Activated naive CD8-positive, alpha-beta T cell treated with anti-CD3 and anti-CD28 coated beads, Interleukin-2, amount 10 ng/mL, durations not matched to agents 7 days and 5 days (primary cell): ENCODE measurements around the gene DBH. TPM values are rescaled to one million over a fixed set of nuclear protein-coding genes. Genes with fewer than 3 reads are reported as not detected.

Experiments used
- ATAC-seq: fragments of 150-1000 bp; cut with Tn5 transposase; one replicate; pipeline ENCODE4 v1.10.0; 2021; ENCODE audit warnings: low read depth, moderate library complexity
- POLR2A ChIA-PET: fragments of 350-600 bp; sonication (Branson Sonifier 250); formaldehyde crosslinking; loops from one replicate; lab custom pipeline; 2021; ENCODE audit warnings: antibody characterized with exemption; lab: Charles Lee
- DNase-seq: peaks from one replicate; pipeline ENCODE4 v3.0.0; 2021
- H3K27ac Mint-ChIP-seq: one replicate; pipeline ENCODE4 v1.8.0; 2022; ENCODE audit warnings: mild to moderate bottlenecking, mixed read lengths
- H3K27me3 Mint-ChIP-seq: one replicate; pipeline ENCODE4 v1.8.0; 2022; ENCODE audit warnings: mild to moderate bottlenecking, moderate library complexity, mixed read lengths
- H3K36me3 Mint-ChIP-seq: one replicate; pipeline ENCODE4 v1.8.0; 2021; ENCODE audit warnings: mild to moderate bottlenecking, mixed read lengths
- H3K4me1 Mint-ChIP-seq: one replicate; pipeline ENCODE4 v1.8.0; 2021; ENCODE audit warnings: mixed read lengths
- H3K4me3 Mint-ChIP-seq: one replicate; pipeline ENCODE4 v1.8.0; 2022; ENCODE audit warnings: mild to moderate bottlenecking, moderate library complexity, mixed read lengths
- H3K9me3 Mint-ChIP-seq: one replicate; pipeline ENCODE4 v1.8.0; 2021; ENCODE audit warnings: mixed read lengths
- total RNA-seq, 2 experiments: library from RNA; stranded (reverse); gene quantifications; one replicate each; pipeline ENCODE4 v1.2.3, GENCODE V29; 2021

The DBH gene
- total RNA-seq, 2 experiments from 2014 or later = not detected

- Mint-ChIP-seq H3K9me3 (no peaks in the 10 kb centered on the region), H3K4me1 (peaks cover 9% of the 10 kb centered on the region), H3K4me3 (no peak overlapping the region), H3K36me3 (no peaks in the 10 kb centered on the region), H3K27me3 (peaks cover 3% of the 10 kb centered on the region), H3K27ac (no peak overlapping the region)
- POLR2A ChIA-PET = interaction anchor here (0.7 to 1.3 kb wide), 2 partner anchors 30 to 38 kb away, joined by 3 read pairs; no protein-coding TSS in a partner anchor
- ATAC-seq (no peak), DNase-seq (no peak)
Observed at GRCh38 chr9:133645021-133645765, 9.0 kb downstream of the DBH start.

- Mint-ChIP-seq H3K36me3 (no peaks in the 10 kb centered on the region), H3K4me3 (no peak overlapping the region), H3K9me3 (no peaks in the 10 kb centered on the region), H3K27ac (no peak overlapping the region), H3K27me3 (peaks cover 6% of the 10 kb centered on the region), H3K4me1 (peaks cover 9% of the 10 kb centered on the region)
- DNase-seq = no peak
- ATAC-seq = no peak
- POLR2A ChIA-PET = no interaction called here
Observed at GRCh38 chr9:133647148-133647547, 11.0 kb downstream of the DBH start.

DNA sequence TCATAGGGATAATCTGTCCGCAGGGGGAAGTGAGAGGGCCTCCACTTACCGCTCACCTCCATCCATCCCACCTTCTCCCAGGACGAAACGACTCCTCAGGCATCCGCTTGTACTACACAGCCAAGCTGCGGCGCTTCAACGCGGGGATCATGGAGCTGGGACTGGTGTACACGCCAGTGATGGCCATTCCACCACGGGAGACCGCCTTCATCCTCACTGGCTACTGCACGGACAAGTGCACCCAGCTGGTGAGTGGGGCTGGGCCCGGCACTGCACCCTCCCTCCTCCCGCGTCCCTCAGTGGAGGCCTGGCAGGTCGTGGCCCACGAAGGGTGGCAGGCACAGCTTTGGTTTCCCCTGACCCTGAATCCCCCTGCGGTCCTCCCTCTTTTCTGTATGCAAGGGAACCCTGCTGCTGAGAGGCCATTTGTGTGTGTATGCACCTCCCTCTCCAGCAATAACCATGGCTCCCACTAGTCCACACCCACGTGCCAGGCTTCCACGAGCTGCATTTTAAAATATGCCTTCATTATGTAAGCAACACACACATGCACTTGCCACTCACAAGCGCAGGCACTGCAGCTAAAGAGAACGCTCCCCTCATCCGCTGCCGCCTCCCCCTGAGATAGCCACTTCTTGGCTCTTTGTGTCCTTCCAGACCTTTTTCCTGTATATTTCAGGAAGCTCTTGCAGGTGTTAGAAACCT, 11.8 kb downstream of the DBH start:
- no peaks in the 10 kb centered on the region for H3K36me3 Mint-ChIP-seq
- H3K4me1 Mint-ChIP-seq = peaks cover 9% of the 10 kb centered on the region
- ATAC-seq (no peak), DNase-seq (no peak)
- no peak overlapping the region for H3K27ac Mint-ChIP-seq
- H3K4me3 Mint-ChIP-seq = no peak overlapping the region
- H3K9me3 Mint-ChIP-seq = no peaks in the 10 kb centered on the region
- peaks cover 6% of the 10 kb centered on the region for H3K27me3 Mint-ChIP-seq
- POLR2A ChIA-PET = no interaction called here

DNA sequence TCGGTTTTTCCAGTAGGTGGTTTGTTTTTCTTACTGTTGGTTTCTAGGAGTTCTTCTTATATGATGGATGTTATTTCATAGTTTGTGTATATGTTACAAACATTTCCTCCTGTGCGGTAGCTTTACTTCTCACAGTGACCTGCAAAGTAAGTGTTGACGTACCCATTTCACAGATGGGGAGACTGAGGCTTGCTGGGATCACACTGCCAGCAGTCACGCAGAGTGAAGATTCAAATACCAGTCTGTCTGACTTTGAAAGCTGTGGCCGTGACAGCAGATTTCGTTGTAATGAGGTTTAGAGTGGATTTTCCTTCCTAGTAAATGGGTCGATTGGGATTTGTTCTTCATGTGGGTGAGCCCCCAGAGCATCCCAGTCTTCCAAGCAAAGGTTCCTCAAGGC, 13.0 kb downstream of the DBH start:
- ATAC-seq (no peak), DNase-seq (no peak)
- Mint-ChIP-seq H3K4me3 (no peak overlapping the region), H3K36me3 (no peaks in the 10 kb centered on the region), H3K4me1 (peaks cover 9% of the 10 kb centered on the region), H3K27ac (no peak overlapping the region), H3K9me3 (no peaks in the 10 kb centered on the region), H3K27me3 (peaks cover 6% of the 10 kb centered on the region)
- POLR2A ChIA-PET = no interaction called here

- ATAC-seq (no peak), DNase-seq (no peak)
- no peaks in the 10 kb centered on the region for H3K9me3 Mint-ChIP-seq
- POLR2A ChIA-PET = no interaction called here
- peaks cover 9% of the 10 kb centered on the region for H3K4me1 Mint-ChIP-seq
- no peak overlapping the region for H3K27ac Mint-ChIP-seq
- H3K36me3 Mint-ChIP-seq = no peaks in the 10 kb centered on the region
- H3K27me3 Mint-ChIP-seq = peaks cover 8% of the 10 kb centered on the region
- H3K4me3 Mint-ChIP-seq = no peak overlapping the region
Observed at GRCh38 chr9:133650026-133650425, 13.9 kb downstream of the DBH start.

- Mint-ChIP-seq H3K27me3 (peaks cover 40% of the 10 kb centered on the region), H3K27ac (no peak overlapping the region), H3K4me3 (no peak overlapping the region), H3K36me3 (no peaks in the 10 kb centered on the region), H3K4me1 (peaks cover 5% of the 10 kb centered on the region), H3K9me3 (no peaks in the 10 kb centered on the region)
- DNase-seq (no peak), ATAC-seq (no peak)
- POLR2A ChIA-PET = no interaction called here
Observed at GRCh38 chr9:133653638-133654037, 17.5 kb downstream of the DBH start.

DNA sequence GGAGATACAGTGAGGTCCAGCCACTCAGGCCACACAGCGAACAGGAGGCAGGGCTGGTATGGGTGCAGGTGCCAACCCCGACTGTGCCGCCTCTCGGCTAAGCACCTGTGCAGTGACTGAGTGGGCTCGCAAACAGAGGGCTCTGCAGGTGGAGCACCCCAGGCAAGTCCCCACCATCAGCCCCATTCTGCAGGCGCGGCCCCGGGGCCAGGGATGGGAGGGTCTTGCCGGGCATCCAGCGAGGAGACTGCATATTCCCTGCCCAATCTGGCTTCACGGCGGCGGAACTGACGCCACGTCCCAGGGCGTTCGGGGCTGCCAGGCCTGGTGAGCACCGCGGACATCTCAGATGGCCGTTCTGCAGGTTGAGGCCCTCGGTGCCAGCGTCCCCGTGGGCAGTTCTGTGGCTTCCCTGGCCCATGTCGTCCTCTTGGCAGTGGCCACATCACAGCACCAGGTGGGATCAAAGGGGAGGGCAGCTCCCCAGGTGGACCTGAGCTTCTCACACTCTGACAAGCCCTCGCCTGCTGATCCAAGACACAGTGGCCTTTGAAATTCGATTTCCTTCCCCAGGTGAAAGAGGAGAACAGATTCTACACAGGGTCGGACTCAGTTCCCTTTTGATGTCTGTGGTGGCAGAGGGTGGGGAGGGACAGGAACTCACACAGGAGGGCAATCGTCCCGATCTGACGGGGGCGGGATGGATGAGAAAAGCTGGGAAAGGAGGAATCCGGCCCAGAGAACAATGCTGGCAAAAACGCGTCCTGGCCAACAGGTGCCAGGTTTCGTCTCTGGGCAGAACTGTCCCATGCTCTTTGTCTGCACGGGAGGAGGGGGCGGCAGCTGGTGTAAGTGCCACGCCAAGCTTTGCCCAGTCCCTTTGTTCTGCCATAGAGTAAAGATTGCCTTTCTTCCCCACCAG, 18.8 kb downstream of the DBH start:
- ATAC-seq (no peak), DNase-seq (no peak)
- peaks cover 5% of the 10 kb centered on the region for H3K4me1 Mint-ChIP-seq
- no peak overlapping the region for H3K4me3 Mint-ChIP-seq
- H3K9me3 Mint-ChIP-seq = no peaks in the 10 kb centered on the region
- peaks cover 50% of the 10 kb centered on the region for H3K27me3 Mint-ChIP-seq
- H3K36me3 Mint-ChIP-seq = no peaks in the 10 kb centered on the region
- POLR2A ChIA-PET = interaction anchor here (0.6 kb wide), 1 partner anchor 20 kb away, joined by 5 read pairs; no protein-coding TSS in a partner anchor
- no peak overlapping the region for H3K27ac Mint-ChIP-seq

DNA sequence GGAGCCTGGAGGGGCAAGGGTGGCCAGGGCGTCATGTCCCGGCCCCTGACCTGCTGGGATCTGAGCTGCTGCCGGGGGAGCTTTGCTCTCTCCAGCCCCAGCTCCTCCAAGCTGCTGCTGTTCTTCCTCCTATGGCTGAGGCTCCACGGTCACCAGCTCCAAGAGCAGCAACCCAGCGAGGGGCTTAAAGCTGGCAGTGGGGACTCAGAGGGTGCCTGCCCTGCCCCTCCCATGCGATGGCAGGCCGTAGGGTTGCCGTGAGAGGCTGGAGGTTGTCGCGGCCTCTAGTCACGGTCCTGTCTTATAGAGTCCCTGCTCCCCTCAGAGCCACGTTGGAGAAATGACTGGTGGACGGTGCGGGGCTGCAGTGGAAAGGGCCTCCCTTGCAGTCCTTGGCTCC, 19.5 kb downstream of the DBH start:
- Mint-ChIP-seq H3K4me1 (peaks cover 5% of the 10 kb centered on the region), H3K36me3 (no peaks in the 10 kb centered on the region), H3K27ac (no peak overlapping the region), H3K27me3 (peaks cover 49% of the 10 kb centered on the region), H3K9me3 (no peaks in the 10 kb centered on the region), H3K4me3 (no peak overlapping the region)
- POLR2A ChIA-PET = interaction anchor here (0.6 to 0.9 kb wide), 2 partner anchors 19 to 28 kb away, joined by 4 to 5 read pairs; no protein-coding TSS in a partner anchor
- no peak for ATAC-seq
- no peak for DNase-seq

DNA sequence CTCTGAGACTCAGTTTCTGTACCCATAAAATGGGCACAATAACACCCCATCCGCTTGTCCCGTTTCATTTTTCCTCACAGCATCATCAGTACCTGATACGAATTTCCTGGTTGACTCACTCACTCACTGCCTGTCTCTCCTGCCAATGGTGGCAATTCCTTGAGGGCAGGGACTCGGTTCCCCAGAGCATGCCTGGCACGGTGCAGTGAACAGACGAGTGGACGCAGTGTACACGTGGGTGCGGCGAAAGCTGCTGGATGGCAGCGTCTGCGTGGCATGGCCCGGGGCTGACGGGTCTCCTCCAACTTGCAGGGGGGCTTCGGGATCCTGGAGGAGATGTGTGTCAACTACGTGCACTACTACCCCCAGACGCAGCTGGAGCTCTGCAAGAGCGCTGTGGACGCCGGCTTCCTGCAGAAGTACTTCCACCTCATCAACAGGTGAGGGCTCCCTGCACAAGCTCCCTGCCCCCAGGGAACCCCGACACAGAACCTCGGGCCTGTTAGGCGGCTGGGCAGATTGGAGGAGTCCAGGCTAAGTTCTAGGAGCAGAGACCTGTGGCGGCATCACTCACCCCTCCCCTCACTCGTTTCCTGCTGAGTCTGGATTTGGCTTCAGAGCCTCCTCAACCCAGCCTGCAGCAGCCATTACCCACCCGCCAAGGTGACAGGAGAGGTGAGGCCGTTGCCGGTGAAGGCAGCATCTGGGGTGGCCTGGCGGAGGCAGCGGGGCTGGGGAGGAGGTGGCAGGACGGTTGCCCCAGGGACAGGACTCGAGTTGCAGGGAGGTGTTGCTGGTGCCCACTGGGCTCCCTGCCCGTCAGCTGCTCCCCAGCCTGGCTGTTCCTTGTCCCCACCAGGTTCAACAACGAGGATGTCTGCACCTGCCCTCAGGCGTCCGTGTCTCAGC, 20.3 kb downstream of the DBH start:
- Mint-ChIP-seq H3K27me3 (peaks cover 49% of the 10 kb centered on the region), H3K36me3 (no peaks in the 10 kb centered on the region), H3K4me3 (no peak overlapping the region), H3K4me1 (peaks cover 5% of the 10 kb centered on the region), H3K27ac (no peak overlapping the region), H3K9me3 (no peaks in the 10 kb centered on the region)
- POLR2A ChIA-PET = interaction anchor here (0.9 kb wide), 1 partner anchor 27 kb away, joined by 4 read pairs; no protein-coding TSS in a partner anchor
- DNase-seq (peak; percentile 47), ATAC-seq (peak; percentile 73)

- H3K27ac Mint-ChIP-seq = no peak overlapping the region
- peaks cover 5% of the 10 kb centered on the region for H3K4me1 Mint-ChIP-seq
- H3K36me3 Mint-ChIP-seq = no peaks in the 10 kb centered on the region
- H3K9me3 Mint-ChIP-seq = no peaks in the 10 kb centered on the region
- DNase-seq (no peak), ATAC-seq (no peak)
- POLR2A ChIA-PET = no interaction called here
- H3K27me3 Mint-ChIP-seq = peaks cover 49% of the 10 kb centered on the region
- H3K4me3 Mint-ChIP-seq = no peak overlapping the region
Observed at GRCh38 chr9:133657120-133657661, 21.0 kb downstream of the DBH start.

DNA sequence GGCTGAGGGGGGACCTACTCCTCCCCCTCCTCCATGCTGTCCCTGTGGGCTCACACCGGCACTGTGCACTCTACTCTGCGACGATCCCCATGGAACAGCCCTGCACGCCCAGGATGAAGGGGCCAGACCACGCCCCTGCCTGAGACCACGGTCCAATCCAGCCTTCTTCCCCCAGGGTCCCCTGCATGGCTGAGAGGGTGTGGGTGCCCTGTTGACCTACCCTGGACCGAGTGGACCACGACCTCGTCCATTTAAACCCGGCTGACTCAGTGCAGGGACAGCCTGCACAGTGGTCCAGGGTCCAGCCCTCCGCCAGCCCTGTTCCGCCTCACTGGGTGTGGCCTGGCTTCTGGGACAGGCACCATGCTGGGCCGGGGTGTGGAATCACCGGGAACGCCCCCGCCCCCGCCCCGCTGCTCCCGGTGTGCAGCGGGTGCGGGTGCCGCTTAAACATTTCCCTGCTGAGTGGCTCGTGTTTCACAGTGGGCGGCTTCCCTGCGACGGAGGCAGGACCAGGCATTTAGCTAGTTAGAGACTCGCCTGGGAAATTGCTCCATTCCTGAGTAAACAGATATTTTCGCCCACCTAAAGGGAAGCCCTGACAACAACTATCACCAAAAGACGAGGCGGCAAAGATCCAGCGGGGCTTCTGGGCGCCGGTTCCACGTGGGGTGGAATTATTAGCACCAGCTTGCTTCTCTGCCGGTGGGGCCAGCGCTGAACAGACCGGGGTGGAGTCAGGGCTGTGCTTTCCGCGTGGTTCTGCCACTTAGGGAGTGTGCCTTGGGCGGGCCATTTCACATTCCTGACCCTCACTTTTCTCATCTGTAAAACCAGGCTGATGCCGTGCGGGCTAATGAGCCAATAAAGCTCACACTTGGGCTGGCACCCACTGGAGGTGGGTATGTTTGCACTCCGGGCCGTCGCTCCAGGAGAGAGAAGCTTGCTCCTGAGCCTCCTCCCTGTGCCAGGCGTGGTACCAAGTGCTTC, 22.6 kb downstream of the DBH start:
- Mint-ChIP-seq H3K27me3 (peaks cover 49% of the 10 kb centered on the region), H3K4me1 (peaks cover 5% of the 10 kb centered on the region), H3K27ac (peak overlapping the region; percentile 48), H3K9me3 (no peaks in the 10 kb centered on the region), H3K36me3 (no peaks in the 10 kb centered on the region), H3K4me3 (no peak overlapping the region)
- no peak for ATAC-seq
- POLR2A ChIA-PET = interaction anchor here (1.1 to 1.4 kb wide), 2 partner anchors 18 to 25 kb away, joined by 3 to 4 read pairs; no protein-coding TSS in a partner anchor
- DNase-seq = no peak
